NB4 (cell line): ENCODE results near the gene POU2F2.

Experiments
- DNase-seq: peaks from one replicate; pipeline ENCODE4 v3.0.0; 2010; ENCODE audit warnings: low read depth
- H3K4me3 ChIP-seq: one replicate; pipeline ENCODE4 v1.5.1; 2011; ENCODE audit warnings: mild to moderate bottlenecking, low read depth, low read length, moderate library complexity
- CTCF ChIP-seq: IDR thresholded peaks from one replicate; pipeline ENCODE4 v1.5.1; 2012; ENCODE audit warnings: low read depth, low read length
- MYC ChIP-seq: IDR thresholded peaks from 2 replicates; pipeline ENCODE4 v1.6.1; 2011; ENCODE audit warnings: low read depth, low read length
- POLR2A ChIP-seq: IDR thresholded peaks from 2 replicates; pipeline ENCODE4 v1.6.1; 2011; ENCODE audit warnings: mild to moderate bottlenecking; ENCODE audit not compliant: insufficient read length; ENCODE audit errors: extremely low read depth
- TF ChIP-seq, protein P1 (sequence below): IDR thresholded peaks from 2 replicates; pipeline ENCODE4 v1.6.1; 2011; ENCODE audit warnings: low read depth, low read length

The POU2F2 gene

GRCh38 chr19:42075616-42076379, 56.4 kb downstream of the POU2F2 start, which contains the start of gene ZNF574:
Gene ZNF574 (plus strand): TSS chr19:42076166. CDS start chr19:42078607, 2,441 bp downstream.
- DNase-seq: peak; percentile 98
- TF ChIP-seq, protein P1, sequence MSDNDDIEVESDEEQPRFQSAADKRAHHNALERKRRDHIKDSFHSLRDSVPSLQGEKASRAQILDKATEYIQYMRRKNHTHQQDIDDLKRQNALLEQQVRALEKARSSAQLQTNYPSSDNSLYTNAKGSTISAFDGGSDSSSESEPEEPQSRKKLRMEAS: no peak
- TF ChIP-seq POLR2A (peak; percentile 70), CTCF (no peak), MYC (peak; percentile 80)
- H3K4me3 ChIP-seq: peak within 1 kb of the TSS; percentile 93

DNA sequence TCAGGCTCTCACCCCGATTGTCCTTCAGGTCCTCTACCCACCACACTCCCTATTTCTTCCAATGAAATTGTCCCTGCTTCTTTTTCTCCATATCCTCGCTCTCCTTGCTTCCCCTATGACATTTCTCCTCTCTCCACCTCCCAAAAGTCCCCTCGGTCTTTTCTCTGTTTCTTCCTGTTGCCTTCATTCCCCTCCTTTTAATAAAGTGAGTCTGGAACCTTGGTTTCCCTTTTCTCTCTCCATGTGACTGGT, 57.0 kb downstream of the POU2F2 start:
- DNase-seq: no peak
- TF ChIP-seq CTCF: no peak
- TF ChIP-seq, protein P1: no peak
- TF ChIP-seq MYC: no peak
- TF ChIP-seq POLR2A: no peak
- peak overlapping the region; percentile 86 for H3K4me3 ChIP-seq

- H3K4me3 ChIP-seq: peak overlapping the region; percentile 86
- TF ChIP-seq CTCF: no peak
- TF ChIP-seq, protein P1: no peak
- TF ChIP-seq POLR2A: no peak
- no peak for TF ChIP-seq MYC
- peak; percentile 47 for DNase-seq
Observed at GRCh38 chr19:42074513-42075363, 57.5 kb downstream of the POU2F2 start.

- DNase-seq: no peak
- no peak for TF ChIP-seq POLR2A
- no peak for TF ChIP-seq CTCF
- TF ChIP-seq MYC: no peak
- TF ChIP-seq, protein P1: no peak
Observed at GRCh38 chr19:42071247-42071646, 61.0 kb downstream of the POU2F2 start.

DNA sequence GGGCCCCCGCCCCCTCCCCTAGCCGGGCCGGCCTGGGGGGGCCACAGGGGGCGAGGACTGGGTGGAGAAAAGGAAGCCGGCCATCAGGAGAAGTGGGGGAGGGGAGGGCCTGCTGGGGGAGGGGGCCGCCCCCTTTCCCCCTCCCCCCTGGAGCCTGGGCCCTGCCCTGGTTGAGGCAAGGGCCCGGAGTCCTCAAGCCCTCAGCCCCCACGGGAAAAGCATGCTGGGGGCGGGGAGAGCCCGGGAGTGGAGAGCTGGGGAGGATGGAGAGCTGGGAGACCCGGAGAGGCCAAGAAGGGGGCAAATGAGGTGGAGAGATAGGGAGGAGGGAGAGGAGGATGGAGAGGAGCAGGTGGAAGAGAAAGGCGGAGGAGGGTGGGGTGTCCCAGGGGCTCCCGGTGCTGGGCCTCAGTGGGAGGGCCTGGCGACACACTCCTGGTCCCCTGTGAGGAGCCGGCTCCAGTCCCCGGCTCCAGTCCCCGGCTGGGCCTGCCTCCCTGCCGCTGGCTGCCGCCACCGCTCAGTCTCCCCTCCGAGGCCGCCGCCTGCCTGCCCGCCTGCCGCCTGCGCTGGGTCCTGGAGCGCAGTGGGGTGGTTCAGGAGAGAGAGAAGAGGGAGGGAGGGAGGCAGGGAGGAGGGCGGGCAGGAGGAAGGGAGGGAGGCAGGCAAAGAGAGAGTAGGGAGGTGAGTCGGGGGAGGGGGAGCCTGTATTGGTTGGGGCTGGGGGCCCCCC, 62.5 kb downstream of the POU2F2 start, which contains the start of gene GRIK5:
Gene GRIK5, minus strand, starts transcription at position 588 of the 733 bp plus-strand sequence. CDS start 4,436 bp downstream, outside the sequence.
- no peak for TF ChIP-seq CTCF
- TF ChIP-seq MYC: no peak
- TF ChIP-seq, protein P1: no peak
- no peak for TF ChIP-seq POLR2A
- no peak for DNase-seq
- H3K4me3 ChIP-seq: no peak within 1 kb of the TSS

More at GRCh38 chr19:42071247-42071646, 61.0 kb downstream of the POU2F2 start:
- H3K4me3 ChIP-seq: no peak overlapping the region
